Stimulated activated CD8-positive, alpha-beta memory T cell treated with anti-CD3 and anti-CD28 coated beads, Interleukin-12 subunit alpha, Interleukin-12 subunit beta, amount 100 ng/mL, for 24 hours (primary cell): Measurements from ENCODE around the gene FIGNL1.

Experiments
- DNase-seq: peaks from one replicate; pipeline ENCODE4 v3.0.0-alpha.2; 2020; ENCODE audit errors: extremely low read depth

Gene FIGNL1, protein sequence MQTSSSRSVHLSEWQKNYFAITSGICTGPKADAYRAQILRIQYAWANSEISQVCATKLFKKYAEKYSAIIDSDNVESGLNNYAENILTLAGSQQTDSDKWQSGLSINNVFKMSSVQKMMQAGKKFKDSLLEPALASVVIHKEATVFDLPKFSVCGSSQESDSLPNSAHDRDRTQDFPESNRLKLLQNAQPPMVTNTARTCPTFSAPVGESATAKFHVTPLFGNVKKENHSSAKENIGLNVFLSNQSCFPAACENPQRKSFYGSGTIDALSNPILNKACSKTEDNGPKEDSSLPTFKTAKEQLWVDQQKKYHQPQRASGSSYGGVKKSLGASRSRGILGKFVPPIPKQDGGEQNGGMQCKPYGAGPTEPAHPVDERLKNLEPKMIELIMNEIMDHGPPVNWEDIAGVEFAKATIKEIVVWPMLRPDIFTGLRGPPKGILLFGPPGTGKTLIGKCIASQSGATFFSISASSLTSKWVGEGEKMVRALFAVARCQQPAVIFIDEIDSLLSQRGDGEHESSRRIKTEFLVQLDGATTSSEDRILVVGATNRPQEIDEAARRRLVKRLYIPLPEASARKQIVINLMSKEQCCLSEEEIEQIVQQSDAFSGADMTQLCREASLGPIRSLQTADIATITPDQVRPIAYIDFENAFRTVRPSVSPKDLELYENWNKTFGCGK

DNA sequence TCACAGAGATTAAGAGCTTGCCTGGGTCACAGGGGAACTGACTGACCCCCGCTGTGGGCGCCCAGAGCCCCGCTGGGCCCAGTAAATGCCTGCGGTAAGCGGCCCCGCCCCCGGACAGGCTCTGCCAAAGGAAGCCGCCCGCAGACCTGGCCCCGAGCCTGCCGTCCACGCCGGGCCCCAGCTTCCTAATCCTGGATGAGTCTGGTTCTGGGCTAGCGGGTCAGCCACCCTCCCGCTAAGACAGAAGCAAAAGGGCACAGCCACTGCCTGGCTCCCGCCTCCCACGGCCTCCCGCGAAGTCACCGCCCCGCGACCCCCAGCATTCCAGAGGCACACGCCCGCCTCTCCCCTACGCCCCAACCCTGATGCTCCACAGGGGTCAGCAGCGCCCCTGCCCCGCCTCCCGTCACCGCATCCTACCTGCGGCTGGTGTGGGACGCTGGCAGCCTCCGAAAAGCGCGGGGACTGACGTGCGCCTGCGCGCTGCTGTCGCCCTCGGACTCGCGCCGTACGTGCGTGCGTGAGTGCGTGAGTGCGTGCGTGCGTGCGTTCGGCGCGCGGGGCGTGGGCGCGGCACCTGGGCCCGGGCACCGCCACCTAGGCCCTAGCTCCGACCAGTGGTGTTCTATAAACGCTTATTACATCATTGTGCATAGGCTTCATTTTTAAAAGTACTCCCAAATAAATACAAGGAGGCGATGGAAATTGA lies at the start of gene FIGNL1:
FIGNL1 (minus strand) TSS at position 470 of the 709 bp plus-strand sequence. CDS start 3,063 bp downstream, outside the sequence.
- DNase-seq = peak; percentile 52

DNA sequence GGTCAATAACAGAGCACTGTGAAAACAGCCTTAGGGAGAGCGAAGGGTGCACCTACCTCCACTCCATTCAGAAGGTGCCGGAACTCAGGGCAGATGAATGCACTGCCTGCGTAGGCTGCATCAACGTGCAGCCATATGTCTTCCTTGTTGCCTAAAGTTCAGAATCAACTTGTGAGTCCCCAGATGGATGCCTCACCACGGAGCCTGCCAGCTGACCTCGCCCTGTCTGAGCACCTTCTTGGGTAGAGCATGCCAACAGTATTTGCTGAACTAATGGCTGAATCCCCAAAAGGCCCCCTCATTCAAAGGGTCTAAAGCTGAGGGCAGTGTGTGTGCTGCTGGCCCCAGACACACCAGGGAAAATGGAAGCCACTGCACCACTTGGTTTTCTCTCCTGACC lies 48.9 kb upstream of the FIGNL1 start:
- no peak for DNase-seq

DNA sequence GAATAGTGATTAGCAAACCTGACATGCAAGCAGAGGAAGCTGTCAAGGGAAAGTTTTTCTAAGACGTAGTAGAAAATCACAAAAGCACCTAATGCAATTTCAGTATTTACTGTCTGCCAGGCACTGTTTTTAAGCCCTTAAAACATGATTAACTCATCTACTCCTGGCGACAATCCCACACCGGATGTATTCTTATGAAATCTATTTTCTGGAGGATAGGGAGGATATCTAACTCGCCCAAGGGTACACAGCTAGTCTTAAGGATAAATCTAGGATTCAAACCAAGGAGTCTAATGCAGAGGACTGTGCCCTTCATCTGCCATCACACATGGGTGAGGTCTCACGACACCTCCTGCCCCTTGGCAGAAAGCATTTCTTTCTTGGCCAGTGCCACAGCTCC lies 47.8 kb upstream of the FIGNL1 start:
- no peak for DNase-seq

DNA sequence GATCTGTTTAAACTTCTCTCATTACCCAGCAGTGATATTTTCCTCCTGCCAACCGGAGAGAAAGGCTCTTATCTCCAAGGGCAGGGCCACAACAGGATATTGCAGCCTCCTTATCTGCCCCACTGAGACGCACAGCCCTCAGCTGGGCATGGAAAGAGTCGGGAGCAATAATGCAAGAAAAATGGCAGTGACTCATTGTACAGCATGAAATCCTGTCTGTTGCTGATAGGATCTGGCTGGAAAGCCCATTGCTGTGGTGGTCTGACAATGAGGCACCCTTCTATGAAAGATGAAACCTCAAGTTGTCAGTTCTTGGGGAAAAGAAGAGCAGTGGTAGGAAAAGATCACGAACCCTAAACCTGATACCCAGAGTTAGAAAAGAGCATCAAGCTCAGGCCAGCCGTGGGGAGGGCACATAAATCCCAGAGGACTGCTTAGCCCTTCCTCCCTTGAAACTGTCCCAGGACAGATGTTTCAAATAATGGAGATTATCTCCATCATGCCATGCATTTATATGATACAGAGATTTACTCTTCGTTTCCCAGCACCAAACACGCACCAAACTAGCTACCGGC lies 47.0 kb upstream of the FIGNL1 start:
- no peak for DNase-seq

DNA sequence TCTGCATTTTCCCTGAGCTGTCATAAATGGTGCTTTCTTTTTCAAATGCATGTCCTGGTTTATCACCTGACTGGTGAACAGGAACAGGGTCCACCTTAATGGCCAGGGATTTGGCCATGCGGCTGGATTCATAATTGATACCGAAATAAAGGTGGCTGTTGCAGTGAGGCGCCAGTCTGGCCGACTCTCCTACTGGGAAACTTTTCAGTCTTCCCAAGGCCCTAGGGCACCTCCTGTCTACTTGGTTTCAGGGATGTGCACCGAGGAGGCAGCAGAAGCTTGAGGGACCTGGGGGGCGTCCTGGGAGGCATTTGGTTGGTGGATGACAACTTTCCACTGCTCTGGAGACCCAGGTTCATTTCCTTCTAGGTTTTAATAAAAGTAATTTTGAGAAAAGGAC lies 46.4 kb upstream of the FIGNL1 start:
- no peak for DNase-seq

DNA sequence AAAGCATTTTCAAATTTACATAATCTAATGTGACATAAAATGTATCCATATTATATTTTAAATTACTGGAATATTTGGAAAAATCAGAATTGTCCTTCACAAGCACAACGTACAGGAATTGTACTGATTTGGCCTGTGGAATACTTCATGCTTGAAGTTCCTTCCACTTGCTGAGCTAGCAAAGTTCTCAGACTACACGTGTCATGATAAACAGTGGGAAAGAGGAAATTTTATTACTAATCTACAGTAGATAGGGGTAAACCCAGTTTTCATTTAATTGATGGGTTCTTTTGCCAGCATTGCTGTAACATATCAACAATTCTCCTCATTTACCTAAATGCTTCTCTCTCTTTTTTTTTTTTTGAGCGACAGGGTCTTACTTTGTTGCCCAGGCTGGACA lies 45.6 kb upstream of the FIGNL1 start:
- no peak for DNase-seq

DNA sequence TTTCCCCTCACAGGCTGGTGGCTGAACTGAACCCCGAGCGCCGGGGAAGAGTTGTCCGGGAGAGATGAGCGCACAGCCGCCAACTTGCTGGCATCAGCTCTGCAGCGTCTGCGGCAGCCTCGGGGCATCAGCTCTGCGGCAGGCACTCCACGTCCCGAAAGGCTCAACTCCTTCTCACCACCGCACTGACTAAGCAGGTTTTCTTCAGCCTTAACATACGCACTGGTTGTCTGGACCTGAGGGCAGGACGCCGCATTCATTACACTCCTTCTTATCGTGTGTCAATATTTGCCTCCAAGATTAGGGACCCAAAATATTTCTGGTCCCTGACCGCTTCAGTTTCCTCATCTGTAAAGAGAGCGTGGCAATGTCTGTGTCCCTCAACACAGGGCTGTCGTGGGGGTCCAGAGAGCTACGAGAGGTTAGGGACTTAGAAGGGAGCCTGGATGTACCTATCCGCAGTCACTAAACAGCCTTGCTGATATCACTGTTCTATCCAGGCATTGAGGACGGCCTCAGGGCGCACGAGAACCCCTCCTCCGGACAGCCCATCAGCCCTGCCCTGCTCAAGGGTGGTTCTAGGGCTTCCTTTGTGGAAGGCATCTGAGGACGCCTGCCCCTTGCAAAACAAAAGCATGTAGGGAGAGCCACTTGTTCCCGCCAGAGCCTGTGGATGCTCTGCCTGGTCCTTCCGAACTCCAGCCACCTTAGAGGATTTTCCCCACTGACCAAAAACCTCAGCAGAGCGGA lies 42.8 kb upstream of the FIGNL1 start:
- no peak for DNase-seq

DNA sequence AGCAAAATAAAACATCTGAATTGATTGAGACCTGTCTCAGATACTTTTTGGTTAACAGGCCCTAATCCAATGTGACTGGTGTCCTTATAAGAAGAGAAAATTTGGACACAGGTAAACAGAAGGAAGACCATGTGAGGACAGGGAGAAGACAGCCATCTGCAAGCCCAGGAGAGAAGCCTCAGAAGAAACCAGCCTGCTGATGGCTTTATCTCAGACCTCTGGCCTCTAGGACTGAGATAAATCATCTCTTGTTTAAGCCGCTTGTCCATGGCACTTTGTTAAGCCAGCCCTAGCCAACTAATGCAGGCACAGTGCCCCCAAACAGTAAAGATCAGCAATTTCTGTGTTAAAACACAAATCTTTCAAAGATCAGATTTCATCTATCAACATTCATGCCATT lies 41.8 kb upstream of the FIGNL1 start:
- DNase-seq = no peak

DNA sequence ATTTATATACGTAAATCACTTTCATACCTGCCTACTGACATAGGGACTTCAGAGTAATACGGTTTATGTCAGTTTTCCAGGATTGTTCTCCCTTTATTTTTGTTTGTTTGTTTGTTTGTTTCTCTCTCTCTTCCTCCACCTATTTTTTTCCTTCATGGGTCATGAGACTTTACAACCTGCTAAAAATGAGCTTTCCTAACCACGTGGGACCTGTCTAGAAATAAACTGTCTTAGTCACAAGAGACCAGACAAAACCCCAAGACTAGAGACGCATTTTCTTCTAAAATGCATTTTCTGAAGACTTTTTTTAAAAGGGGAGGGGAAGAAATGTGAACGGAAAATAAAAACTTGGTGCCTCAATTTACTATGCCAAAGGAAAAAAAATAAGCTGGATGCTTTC lies 41.1 kb upstream of the FIGNL1 start:
- no peak for DNase-seq

DNA sequence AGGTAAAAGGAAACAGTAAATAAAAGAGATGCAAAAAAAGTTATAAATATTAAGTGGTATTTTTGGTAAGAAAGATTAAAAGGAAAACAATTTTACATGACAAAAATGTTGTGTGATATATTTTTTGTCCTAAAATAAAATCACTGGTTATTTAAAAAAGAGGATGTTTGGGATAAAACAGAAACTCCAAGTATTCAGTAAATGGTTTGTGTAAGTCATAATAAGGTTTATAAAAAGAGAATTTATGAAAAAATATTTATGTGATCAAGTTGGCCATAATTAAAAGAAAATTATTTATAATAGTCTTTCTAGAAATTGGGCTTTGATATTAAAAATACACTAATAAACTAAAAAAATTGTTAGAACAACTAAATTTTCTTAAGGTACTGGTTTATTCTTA lies 38.2 kb upstream of the FIGNL1 start:
- no peak for DNase-seq

DNA sequence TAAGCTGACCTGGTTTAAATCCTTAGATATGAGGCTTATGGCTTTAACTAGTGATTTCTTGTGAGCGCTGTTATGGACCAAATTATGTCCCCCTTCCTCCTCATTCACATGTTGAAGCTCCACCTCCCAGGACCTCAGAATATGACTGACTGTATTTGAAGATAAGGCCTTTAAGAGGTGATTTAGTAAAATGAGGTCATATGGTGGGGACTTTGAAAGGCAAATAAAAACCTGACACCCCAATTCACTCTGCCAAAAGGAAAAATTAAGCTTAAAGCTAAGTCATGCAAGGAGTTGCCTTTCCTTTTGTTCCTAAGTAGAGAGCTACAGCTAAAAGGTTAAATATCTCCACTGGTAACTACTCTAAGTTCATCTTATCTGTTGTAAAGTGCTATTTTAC lies 36.4 kb upstream of the FIGNL1 start:
- DNase-seq = no peak

DNA sequence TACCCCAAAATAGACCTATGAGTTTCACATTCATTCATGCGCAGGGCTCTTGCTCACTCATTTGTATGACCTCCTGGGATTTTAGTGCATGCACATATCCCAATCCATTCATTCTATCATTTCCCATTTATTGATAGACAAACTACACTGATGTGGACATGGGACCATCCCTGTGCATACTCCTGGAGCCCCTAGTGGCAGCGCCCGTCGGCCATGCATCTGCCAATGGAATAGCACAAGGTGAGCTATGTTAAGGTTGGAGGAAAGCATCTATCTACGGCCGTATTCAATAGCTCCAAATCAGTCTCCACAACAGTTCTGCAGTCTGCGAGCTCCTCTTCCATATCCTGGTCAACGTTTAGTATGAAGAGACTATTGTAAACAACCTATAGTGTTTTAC lies 31.7 kb upstream of the FIGNL1 start:
- DNase-seq = no peak

DNA sequence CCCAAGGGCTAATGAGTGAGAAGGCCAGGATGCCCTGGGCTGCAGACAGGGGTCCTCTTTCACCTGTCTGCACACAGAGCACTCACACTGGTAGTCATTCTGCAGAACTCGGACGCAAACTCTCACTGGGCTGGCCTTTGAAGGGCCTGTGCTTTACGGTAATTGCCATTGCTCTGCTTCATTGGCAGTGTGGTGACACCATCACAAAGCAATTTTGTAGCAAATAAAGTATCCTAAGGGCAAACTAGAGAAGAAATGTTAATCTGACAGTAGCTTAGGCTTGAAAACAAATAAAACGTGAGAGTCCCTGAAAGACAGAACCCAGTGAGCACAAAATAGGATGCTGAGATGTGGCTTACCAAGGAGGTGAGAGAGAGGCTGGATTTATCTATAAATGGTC lies 30.6 kb upstream of the FIGNL1 start:
- no peak for DNase-seq

DNA sequence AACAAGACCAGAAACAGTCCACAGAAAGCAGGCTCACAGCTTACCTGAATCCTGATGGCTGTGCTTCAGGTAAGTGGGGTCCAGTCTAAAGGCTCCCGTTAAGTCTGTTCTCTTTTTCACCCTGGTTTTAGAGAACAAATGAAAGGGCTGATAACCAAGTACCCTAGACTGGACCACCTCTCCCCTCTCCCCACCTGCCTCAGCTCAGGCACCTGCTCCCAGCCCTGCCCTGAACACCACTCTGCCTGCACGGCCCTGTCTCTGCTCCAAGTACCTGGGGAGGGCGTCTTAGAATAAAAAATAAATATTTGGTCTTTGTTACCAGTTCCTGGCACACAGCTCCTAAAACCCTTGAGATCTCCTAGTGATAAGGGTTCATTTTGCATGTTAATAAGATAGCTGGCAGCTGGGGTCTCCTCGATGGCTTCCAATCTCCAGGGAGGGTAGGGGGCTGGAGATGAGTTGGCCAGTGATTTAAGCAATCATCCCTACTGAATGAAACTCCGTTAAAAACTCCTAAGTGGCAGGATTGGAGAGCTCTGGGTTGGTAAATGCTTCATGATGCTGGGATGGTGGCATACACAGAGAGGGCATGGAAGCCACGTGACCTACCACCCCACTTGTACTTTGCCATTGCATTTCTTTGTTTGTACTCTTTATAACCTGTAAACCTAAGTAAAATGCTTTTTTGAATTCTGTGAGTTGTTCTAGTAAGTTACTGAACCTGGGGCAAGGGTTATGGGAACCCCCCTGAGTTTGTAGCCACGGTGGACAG lies 29.8 kb upstream of the FIGNL1 start:
- no peak for DNase-seq

DNA sequence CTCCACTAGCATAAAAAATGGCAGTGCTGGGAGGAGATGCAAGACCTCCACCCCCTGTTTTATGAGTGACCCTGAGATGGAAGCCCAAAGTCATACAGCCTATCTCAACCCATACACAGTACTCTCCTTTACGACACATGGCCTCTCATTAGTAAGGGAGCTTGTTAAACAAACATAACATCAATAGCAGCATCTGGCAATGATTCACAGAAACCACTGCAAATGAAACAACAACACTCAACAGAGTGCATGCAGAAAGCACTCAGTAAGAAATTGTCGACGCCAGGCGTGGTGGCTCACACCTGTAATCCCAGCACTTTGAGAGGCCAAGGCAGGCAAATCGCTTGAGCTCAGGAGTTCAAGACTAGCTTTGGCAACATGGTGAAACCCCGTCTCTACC lies 27.5 kb upstream of the FIGNL1 start:
- no peak for DNase-seq

DNA sequence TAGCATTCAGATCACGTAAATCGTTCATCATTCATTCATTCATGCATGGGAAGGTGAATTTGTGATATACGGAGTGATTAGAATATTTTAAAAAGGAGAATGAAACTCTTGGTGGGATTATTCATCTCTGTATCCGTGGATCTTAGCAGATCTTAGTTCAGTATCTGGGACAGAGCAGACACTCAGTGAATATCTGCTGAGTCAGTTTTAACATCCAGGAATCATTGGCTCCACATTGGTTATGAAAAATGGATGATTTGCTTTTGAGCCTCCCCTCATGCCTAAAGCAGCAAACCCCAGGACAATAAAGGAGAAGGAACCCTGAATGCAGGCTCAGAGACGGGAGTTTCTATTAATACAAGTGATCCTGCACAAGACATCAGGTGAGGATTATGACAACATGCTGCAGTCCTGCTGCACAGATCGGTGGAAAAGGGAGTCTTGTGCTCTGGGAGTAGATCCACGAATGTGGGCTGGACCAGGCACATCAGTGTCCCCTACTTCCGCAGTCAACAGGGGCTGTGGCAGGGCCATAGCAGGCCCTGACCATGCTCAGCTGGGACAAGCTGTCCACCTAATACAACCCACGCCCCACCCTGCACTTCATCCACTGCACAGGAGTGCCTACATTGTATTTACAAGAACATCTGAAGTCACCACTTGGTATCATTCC lies 26.9 kb upstream of the FIGNL1 start:
- no peak for DNase-seq

DNA sequence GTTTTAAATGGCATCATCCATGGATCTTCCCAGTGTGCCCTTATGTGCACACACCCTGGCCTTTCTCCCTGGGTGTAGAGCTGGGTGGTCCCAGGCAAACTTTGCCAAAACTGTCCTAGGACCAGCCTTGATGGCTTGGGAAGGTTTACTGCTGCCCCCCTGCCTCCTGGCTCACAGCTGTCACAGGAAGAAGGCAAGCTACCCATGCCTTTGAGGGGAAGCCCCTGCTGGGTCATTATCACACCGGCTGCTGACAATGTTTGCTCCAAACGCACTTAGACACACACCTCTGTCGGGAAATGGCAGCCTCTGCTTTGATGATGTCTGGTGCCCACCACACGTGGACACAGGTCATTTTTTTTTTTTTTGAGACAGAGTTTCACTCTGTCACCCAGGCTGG lies 25.2 kb upstream of the FIGNL1 start:
- DNase-seq = no peak

DNA sequence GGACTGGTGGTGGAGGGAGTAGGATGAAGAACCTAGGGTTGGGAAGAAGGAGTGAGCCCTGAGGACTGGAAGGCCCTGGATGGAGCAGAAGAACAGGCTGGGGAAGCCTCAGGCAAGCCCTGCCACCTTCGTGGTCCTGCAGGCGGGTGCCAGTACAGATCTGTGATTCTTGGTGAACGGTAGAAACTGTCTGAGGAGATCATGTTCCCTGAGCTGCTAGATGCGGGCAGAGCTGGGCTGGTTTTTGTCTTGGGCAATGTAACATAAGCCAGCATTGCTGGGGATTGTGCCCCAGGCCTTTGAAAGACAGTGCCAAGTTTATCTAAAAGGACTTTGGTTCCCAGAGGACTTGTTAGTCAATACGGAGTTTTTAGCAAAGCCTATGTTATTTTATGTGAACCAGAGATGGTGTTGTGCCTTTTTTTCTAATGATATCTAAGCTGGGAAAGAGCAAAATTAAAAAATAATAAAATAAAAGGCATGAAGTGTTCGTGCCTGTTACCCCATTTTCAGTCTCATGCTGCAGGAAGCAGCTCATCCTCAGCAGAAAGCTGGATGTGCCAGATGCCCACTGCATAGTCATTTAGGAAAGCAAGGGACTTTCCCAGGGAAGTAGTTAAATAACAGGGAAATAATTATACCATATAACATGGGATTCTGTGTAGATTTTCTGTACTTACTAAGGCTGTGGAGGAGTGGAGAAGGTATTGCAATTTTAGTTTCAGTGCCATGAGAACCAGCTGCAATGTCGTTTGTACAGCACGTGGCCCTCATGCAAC lies 24.4 kb upstream of the FIGNL1 start:
- no peak for DNase-seq

DNA sequence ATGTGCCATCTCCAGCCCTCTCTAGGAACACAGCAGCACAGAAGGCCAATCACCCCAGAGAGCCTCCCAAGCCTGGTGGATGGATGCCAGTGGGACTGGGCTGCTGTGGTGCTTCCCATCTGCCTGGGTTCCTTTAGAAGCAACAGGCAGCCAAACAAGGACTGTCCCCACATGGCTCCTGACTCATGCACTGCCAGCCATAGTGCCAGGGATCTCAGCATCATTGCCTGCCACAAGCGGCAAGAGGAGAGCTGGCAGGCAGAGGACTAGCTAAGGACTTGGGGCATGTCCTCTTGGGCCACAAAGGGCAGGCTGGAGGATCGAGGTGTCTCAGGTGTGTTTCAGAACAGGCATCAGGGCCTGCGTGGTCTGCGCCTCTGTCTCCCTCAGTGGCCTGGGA lies 23.4 kb upstream of the FIGNL1 start:
- no peak for DNase-seq

DNA sequence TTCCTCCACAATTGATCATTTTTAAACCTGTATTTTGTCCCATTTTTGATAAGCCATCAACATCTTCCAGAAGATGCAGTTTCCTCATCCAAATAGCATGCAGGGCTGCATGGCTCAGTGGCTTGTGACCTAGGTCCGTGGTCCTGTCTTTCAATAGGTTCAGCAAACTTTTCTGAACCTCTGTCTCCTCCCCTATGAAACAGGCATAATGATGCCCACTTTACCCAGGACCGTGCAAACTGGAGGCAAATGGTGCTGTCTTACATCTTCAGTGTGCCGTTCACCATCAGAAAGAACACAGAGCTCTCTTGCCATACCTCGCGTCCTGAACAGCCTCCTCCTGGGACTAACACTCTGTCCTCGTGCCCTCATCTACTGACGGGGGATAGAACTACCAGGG lies 22.3 kb upstream of the FIGNL1 start:
- no peak for DNase-seq
